ENCODE data around the gene C3orf33.
"Not testable (repeated sequence)": the region's sequence is repeated elsewhere in the genome, so short reads cannot be mapped to it uniquely, and the experiment has no call there.

The C3orf33 gene

GRCh38 chr3:155805802-155806618, at the start of gene C3orf33:
Gene C3orf33 (minus strand): TSS chr3:155806278. CDS start chr3:155806252, 26 bp downstream.
- DNase-seq, result peak; percentile 88

- DNase-seq, result peak; percentile 100
Observed at GRCh38 chr3:155854141-155854940, 48.3 kb upstream of the C3orf33 start, which contains the start of gene SLC33A1. Gene SLC33A1 (minus strand): TSS chr3:155854427. CDS start chr3:155853997, 430 bp downstream.

GRCh38 chr3:155853214-155854140, 47.4 kb upstream of the C3orf33 start:
- peak; percentile 44 for DNase-seq

- no peak for DNase-seq
Observed at GRCh38 chr3:155852341-155852740, 46.3 kb upstream of the C3orf33 start.

- DNase-seq, result not testable (repeated sequence)
Observed at GRCh38 chr3:155849404-155849803, 43.3 kb upstream of the C3orf33 start.

- no peak for DNase-seq
Observed at GRCh38 chr3:155847993-155848392, 41.9 kb upstream of the C3orf33 start.

GRCh38 chr3:155846119-155846518, 40.0 kb upstream of the C3orf33 start:
- no peak for DNase-seq

GRCh38 chr3:155843569-155843968, 37.5 kb upstream of the C3orf33 start:
- no peak for DNase-seq

- no peak for DNase-seq
Observed at GRCh38 chr3:155835341-155836071, 29.4 kb upstream of the C3orf33 start.

- DNase-seq, result peak; percentile 91
Observed at GRCh38 chr3:155828490-155829098, 22.5 kb upstream of the C3orf33 start.

GRCh38 chr3:155815030-155815545, 9.0 kb upstream of the C3orf33 start:
- DNase-seq, result peak; percentile 39

- DNase-seq, result not testable (repeated sequence)
Observed at GRCh38 chr3:155813224-155813623, 7.1 kb upstream of the C3orf33 start.

GRCh38 chr3:155809181-155809580, 3.1 kb upstream of the C3orf33 start:
- no peak for DNase-seq

- no peak for DNase-seq
Observed at GRCh38 chr3:155807823-155808222, 1.7 kb upstream of the C3orf33 start.

- peak; percentile 67 for DNase-seq
Observed at GRCh38 chr3:155805204-155805801, 775 bp downstream of the C3orf33 start.

- no peak for DNase-seq
Observed at GRCh38 chr3:155804323-155804722, 1.8 kb downstream of the C3orf33 start.

- no peak for DNase-seq
Observed at GRCh38 chr3:155792532-155792931, 13.5 kb downstream of the C3orf33 start.

- peak; percentile 43 for DNase-seq
Observed at GRCh38 chr3:155791190-155791589, 14.9 kb downstream of the C3orf33 start.

GRCh38 chr3:155790272-155790925, 15.7 kb downstream of the C3orf33 start:
- peak; percentile 29 for DNase-seq

- DNase-seq, result no peak
Observed at GRCh38 chr3:155785662-155786295, 20.3 kb downstream of the C3orf33 start.
